ENCODE results near the gene ILF2.
A peak's percentile ranks its signal among the peaks of the same experiment; 100 is the strongest.

The ILF2 gene

DNA sequence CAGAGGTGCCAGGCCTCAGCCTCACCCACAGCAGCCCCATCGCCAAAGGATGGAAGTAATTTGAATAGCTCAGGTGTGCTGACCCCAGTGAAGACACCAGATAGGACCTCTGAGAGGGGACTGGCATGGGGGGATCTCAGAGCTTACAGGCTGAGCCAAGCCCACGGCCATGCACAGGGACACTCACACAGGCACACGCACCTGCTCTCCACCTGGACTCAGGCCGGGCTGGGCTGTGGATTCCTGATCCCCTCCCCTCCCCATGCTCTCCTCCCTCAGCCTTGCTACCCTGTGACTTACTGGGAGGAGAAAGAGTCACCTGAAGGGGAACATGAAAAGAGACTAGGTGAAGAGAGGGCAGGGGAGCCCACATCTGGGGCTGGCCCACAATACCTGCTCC lies 22.7 kb upstream of the ILF2 start:
- H3K9ac ChIP-seq (ENCODE audit: low read length): no peak overlapping the region
- no peak overlapping the region for H3K4me3 ChIP-seq (ENCODE audit: low read length)
- peaks cover 39% of the 10 kb centered on the region for H3K36me3 ChIP-seq (ENCODE audit: control insufficient read depth, insufficient read depth, low read length, severe bottlenecking)
- no peak for DNase-seq (ENCODE audit: low read depth)
- H3K9me3 ChIP-seq (ENCODE audit: control insufficient read depth, low read length): no peaks in the 10 kb centered on the region
- H3K27me3 ChIP-seq (replicated peaks; ENCODE audit: control insufficient read depth, insufficient read depth, low read length): no peaks in the 10 kb centered on the region
- H3K4me1 ChIP-seq (ENCODE audit: control insufficient read depth, insufficient read depth, low read length): peaks cover 28% of the 10 kb centered on the region

DNA sequence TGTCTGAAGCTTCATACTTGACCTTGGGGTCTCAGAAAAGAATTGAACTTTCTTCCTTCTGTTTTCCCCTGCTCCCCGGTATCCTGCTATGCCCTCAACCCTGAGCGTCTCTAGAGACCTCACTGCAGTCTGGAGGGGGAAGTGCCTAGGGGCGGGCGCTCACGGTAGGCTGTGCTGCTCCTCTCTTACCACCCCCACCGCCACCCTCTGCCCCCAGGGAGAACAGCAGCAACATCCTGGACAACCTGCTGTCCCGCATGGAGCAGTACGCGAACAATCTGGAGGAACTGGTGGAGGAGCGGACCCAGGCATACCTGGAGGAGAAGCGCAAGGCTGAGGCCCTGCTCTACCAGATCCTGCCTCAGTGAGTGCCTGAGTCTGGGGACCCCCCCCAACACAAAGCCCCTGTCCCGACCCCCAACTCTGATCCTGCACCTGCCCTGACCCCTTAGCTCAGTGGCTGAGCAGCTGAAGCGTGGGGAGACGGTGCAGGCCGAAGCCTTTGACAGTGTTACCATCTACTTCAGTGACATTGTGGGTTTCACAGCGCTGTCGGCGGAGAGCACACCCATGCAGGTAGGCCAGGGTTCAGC lies 18.0 kb upstream of the ILF2 start:
- DNase-seq (ENCODE audit: low read depth): no peak
- Histone ChIP-seq H3K9me3 (ENCODE audit: control insufficient read depth, low read length) (no peaks in the 10 kb centered on the region), H3K36me3 (ENCODE audit: control insufficient read depth, insufficient read depth, low read length, severe bottlenecking) (peaks cover 80% of the 10 kb centered on the region), H3K4me3 (ENCODE audit: low read length) (no peak overlapping the region), H3K4me1 (ENCODE audit: control insufficient read depth, insufficient read depth, low read length) (peaks cover 13% of the 10 kb centered on the region), H3K27me3 (replicated peaks; ENCODE audit: control insufficient read depth, insufficient read depth, low read length) (no peaks in the 10 kb centered on the region), H3K9ac (ENCODE audit: low read length) (no peak overlapping the region)

DNA sequence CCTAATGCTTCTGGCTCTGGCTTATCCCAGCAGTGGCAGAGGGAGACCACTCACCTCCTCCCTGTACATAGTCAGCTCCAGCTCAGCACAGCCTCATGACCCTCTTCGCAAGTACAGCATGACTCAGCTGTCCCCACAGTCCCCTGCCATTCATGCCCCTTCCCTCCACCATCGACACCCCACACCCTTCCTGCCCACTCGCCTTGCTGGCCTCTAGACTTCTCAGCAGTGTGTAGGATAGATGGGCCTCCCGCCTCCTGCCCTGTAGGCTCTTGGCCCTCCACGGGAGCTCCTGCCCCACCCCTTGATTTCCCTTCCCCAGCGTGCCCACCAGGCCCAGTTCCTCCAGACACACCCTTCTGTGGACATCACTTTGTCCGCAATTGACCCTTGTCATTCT lies 17.5 kb upstream of the ILF2 start:
- Histone ChIP-seq H3K9ac (ENCODE audit: low read length) (no peak overlapping the region), H3K4me1 (ENCODE audit: control insufficient read depth, insufficient read depth, low read length) (peaks cover 13% of the 10 kb centered on the region), H3K27me3 (replicated peaks; ENCODE audit: control insufficient read depth, insufficient read depth, low read length) (no peaks in the 10 kb centered on the region), H3K4me3 (ENCODE audit: low read length) (no peak overlapping the region), H3K36me3 (ENCODE audit: control insufficient read depth, insufficient read depth, low read length, severe bottlenecking) (peaks cover 81% of the 10 kb centered on the region), H3K9me3 (ENCODE audit: control insufficient read depth, low read length) (no peaks in the 10 kb centered on the region)
- DNase-seq (ENCODE audit: low read depth): no peak

DNA sequence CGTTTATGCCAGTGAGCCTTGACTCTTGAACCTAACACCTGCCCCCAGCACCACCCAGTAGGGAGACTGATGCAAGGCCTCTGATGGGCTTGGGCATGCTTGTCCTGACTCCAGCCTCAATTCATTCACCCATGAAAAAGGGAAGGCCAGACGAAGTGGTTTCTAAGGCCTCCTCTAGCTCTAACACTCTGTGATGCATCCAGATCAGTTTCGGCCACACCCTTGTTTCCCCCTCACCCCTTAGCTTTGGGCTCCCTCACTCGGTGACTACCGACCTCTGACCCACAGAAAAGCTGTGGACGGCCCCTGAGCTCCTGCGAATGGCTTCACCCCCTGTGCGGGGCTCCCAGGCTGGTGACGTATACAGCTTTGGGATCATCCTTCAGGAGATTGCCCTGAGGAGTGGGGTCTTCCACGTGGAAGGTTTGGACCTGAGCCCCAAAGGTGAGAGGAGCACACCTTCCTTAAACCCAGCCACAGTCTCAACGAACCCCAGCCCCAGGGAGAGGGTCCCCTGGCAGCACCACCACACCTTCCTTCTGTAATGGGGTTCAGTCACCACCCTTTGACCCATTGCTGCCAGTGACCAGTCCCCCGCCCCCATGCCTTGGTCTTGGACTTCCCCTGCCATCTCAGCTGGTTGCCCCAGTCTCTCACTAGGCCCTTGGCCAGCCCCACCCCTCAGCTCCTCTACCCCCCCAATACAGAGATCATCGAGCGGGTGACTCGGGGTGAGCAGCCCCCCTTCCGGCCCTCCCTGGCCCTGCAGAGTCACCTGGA lies 16.7 kb upstream of the ILF2 start:
- H3K4me1 ChIP-seq (ENCODE audit: control insufficient read depth, insufficient read depth, low read length): peaks cover 13% of the 10 kb centered on the region
- H3K27me3 ChIP-seq (replicated peaks; ENCODE audit: control insufficient read depth, insufficient read depth, low read length): no peaks in the 10 kb centered on the region
- H3K36me3 ChIP-seq (ENCODE audit: control insufficient read depth, insufficient read depth, low read length, severe bottlenecking): peaks cover 82% of the 10 kb centered on the region
- no peaks in the 10 kb centered on the region for H3K9me3 ChIP-seq (ENCODE audit: control insufficient read depth, low read length)
- no peak overlapping the region for H3K9ac ChIP-seq (ENCODE audit: low read length)
- DNase-seq (ENCODE audit: low read depth): no peak
- no peak overlapping the region for H3K4me3 ChIP-seq (ENCODE audit: low read length)

DNA sequence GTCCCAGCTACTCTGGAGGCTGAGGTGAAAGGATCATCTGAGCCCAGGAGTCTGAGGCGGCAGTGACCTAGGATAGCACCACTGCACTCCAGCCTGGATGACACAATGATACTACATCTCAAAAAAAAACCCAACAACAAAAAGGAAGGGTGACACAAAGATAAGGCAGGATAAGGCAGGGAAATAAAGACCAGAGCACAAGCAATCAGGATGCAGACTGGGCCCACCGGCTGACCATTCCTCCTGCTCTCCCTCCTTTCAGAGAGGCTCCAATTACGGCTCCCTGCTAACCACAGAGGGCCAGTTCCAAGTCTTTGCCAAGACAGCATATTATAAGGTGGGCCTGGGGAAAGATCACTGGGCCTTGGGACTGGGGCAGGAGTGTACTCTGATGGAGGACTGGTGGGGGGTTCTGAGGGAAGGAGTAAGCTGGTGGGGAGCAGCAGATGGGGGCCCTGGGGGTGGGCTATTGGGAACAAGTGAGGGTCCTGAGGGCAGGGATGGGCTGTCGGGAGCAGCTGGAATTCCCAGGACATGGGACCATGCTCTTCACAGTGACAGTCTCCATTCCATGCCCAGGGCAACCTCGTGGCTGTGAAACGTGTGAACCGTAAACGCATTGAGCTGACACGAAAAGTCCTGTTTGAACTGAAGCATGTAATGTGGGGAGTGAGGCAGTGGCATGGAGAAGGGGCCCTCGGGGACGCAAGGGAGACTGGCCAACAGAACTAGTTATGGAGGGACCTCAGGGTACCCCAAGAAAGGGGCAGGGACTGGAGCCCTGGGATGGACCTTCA lies 14.9 kb upstream of the ILF2 start:
- no peaks in the 10 kb centered on the region for H3K9me3 ChIP-seq (ENCODE audit: control insufficient read depth, low read length)

DNA sequence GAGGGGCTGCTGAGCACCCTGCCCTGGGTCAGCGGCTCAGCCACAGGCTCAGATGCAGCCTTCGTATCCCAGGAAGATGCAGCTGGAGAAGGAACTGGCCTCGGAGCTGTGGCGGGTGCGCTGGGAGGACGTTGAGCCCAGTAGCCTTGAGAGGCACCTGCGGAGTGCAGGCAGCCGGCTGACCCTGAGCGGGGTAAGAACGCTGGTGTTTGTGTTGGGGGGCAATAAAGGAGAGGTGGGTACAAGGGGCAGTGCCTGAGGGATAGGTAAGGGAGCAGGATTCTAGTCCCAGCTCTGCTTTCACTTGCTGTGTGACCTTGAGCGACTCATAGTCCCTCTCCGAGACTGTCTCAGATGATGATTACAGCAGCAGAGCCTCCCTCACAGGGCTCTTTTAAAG lies 14.1 kb upstream of the ILF2 start:
- peaks cover 85% of the 10 kb centered on the region for H3K36me3 ChIP-seq (ENCODE audit: control insufficient read depth, insufficient read depth, low read length, severe bottlenecking)
- H3K4me3 ChIP-seq (ENCODE audit: low read length): no peak overlapping the region
- no peaks in the 10 kb centered on the region for H3K9me3 ChIP-seq (ENCODE audit: control insufficient read depth, low read length)
- H3K27me3 ChIP-seq (replicated peaks; ENCODE audit: control insufficient read depth, insufficient read depth, low read length): no peaks in the 10 kb centered on the region
- H3K9ac ChIP-seq (ENCODE audit: low read length): no peak overlapping the region
- H3K4me1 ChIP-seq (ENCODE audit: control insufficient read depth, insufficient read depth, low read length): peaks cover 12% of the 10 kb centered on the region
- no peak for DNase-seq (ENCODE audit: low read depth)

More for the DNA sequence above, 14.9 kb upstream of the ILF2 start:
- no peak for DNase-seq (ENCODE audit: low read depth)
- H3K9ac ChIP-seq (ENCODE audit: low read length): no peak overlapping the region
- H3K4me3 ChIP-seq (ENCODE audit: low read length): no peak overlapping the region
- peaks cover 92% of the 10 kb centered on the region for H3K36me3 ChIP-seq (ENCODE audit: control insufficient read depth, insufficient read depth, low read length, severe bottlenecking)
- peaks cover 7% of the 10 kb centered on the region for H3K4me1 ChIP-seq (ENCODE audit: control insufficient read depth, insufficient read depth, low read length)
- H3K27me3 ChIP-seq (replicated peaks; ENCODE audit: control insufficient read depth, insufficient read depth, low read length): no peaks in the 10 kb centered on the region

DNA sequence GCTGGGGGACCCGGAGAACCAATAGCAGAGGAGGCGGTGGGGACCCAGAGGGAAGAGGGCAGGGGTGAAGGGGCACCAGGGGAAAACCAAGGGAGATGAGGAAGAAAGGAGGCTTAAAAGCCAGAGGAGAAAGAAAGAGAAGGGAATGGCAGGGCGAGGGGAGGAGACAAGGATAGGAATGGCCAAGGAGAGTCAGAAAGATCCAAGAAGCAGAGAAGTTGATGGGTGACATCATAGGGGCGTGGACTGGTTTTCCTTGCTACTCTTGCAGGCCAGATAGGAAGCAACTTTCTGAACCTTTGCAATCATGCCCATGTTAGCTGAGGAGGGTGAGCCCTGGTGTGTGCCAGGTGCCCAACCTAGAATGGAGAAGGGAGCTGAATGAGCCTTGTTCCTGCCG lies 13.1 kb upstream of the ILF2 start:
- no peaks in the 10 kb centered on the region for H3K9me3 ChIP-seq (ENCODE audit: control insufficient read depth, low read length)
- peak; percentile 19 for DNase-seq (ENCODE audit: low read depth)
- no peaks in the 10 kb centered on the region for H3K27me3 ChIP-seq (replicated peaks; ENCODE audit: control insufficient read depth, insufficient read depth, low read length)
- H3K4me1 ChIP-seq (ENCODE audit: control insufficient read depth, insufficient read depth, low read length): peaks cover 12% of the 10 kb centered on the region
- peaks cover 74% of the 10 kb centered on the region for H3K36me3 ChIP-seq (ENCODE audit: control insufficient read depth, insufficient read depth, low read length, severe bottlenecking)
- H3K9ac ChIP-seq (ENCODE audit: low read length): no peak overlapping the region
- no peak overlapping the region for H3K4me3 ChIP-seq (ENCODE audit: low read length)

DNA sequence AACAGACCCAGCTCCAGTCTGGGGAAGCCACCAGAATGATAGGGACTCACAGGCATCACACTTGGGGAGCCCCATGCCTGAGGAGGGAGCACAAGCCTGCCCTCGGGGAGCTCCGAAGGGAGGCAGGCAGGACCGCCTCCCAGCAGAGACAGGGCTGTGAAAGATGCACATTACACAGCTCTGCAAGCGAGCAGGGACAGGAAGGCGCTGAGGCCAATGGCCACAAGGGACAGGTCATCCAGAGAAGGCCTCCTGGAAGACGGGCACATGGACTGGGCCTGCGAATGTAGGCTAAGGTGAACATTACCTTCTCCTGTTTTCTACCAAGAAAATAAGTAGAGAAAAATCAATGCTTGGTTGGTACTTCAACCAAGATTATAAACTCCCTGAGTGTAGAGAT lies 11.9 kb upstream of the ILF2 start:
- no peak overlapping the region for H3K4me3 ChIP-seq (ENCODE audit: low read length)
- no peaks in the 10 kb centered on the region for H3K27me3 ChIP-seq (replicated peaks; ENCODE audit: control insufficient read depth, insufficient read depth, low read length)
- DNase-seq (ENCODE audit: low read depth): no peak
- H3K9ac ChIP-seq (ENCODE audit: low read length): no peak overlapping the region
- H3K4me1 ChIP-seq (ENCODE audit: control insufficient read depth, insufficient read depth, low read length): peaks cover 17% of the 10 kb centered on the region
- no peaks in the 10 kb centered on the region for H3K9me3 ChIP-seq (ENCODE audit: control insufficient read depth, low read length)
- peaks cover 63% of the 10 kb centered on the region for H3K36me3 ChIP-seq (ENCODE audit: control insufficient read depth, insufficient read depth, low read length, severe bottlenecking)

DNA sequence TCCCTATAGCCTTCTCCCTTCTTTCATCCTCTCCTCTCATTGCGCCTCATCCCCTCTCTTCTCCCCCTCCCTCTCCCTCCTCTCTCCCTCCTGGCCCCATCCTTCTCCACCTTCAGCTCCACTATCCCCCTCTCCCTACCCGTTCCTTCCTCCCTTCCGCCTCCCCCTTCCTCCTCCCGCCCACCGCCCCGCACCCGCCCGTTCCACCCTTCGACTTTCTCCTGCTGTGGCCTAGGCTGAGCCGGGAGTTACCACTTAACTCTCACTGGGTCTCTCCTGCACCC lies 9.3 kb upstream of the ILF2 start:
- Histone ChIP-seq H3K9me3 (ENCODE audit: control insufficient read depth, low read length) (no peaks in the 10 kb centered on the region), H3K4me3 (ENCODE audit: low read length) (peak overlapping the region; percentile 83), H3K9ac (ENCODE audit: low read length) (peak overlapping the region; percentile 86), H3K4me1 (ENCODE audit: control insufficient read depth, insufficient read depth, low read length) (peaks cover 22% of the 10 kb centered on the region), H3K36me3 (ENCODE audit: control insufficient read depth, insufficient read depth, low read length, severe bottlenecking) (peaks cover 37% of the 10 kb centered on the region), H3K27me3 (replicated peaks; ENCODE audit: control insufficient read depth, insufficient read depth, low read length) (no peaks in the 10 kb centered on the region)
- no peak for DNase-seq (ENCODE audit: low read depth)

DNA sequence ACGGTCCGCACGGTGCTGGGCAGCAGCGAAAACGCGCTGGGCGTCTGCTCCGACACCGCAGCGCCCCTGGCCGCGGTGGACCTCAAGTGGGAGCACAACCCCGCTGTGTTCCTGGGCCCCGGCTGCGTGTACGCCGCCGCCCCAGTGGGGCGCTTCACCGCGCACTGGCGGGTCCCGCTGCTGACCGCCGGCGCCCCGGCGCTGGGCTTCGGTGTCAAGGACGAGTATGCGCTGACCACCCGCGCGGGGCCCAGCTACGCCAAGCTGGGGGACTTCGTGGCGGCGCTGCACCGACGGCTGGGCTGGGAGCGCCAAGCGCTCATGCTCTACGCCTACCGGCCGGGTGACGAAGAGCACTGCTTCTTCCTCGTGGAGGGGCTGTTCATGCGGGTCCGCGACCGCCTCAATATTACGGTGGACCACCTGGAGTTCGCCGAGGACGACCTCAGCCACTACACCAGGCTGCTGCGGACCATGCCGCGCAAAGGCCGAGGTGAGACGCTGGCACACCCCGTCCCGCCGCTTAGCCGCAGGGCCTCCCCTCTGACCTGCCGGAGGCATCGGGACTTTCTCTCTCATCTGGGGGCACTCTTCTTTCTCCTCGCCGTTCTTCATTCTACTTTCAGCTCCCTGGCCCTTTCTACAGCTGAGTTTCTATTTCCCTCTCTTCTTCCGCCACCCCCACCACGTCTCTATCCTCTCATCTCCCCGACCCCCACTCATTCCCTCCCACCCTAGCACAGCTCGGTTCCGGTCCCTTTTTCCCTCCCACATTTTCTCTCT lies 8.7 kb upstream of the ILF2 start:
- Histone ChIP-seq H3K27me3 (replicated peaks; ENCODE audit: control insufficient read depth, insufficient read depth, low read length) (no peaks in the 10 kb centered on the region), H3K9ac (ENCODE audit: low read length) (peak overlapping the region; percentile 86), H3K4me3 (ENCODE audit: low read length) (peak overlapping the region; percentile 83)

More for the DNA sequence above, 8.7 kb upstream of the ILF2 start:
- peak; percentile 31 for DNase-seq (ENCODE audit: low read depth)
- Histone ChIP-seq H3K9me3 (ENCODE audit: control insufficient read depth, low read length) (no peaks in the 10 kb centered on the region), H3K4me1 (ENCODE audit: control insufficient read depth, insufficient read depth, low read length) (peaks cover 22% of the 10 kb centered on the region), H3K36me3 (ENCODE audit: control insufficient read depth, insufficient read depth, low read length, severe bottlenecking) (peaks cover 32% of the 10 kb centered on the region)
